GM11168 (cell line): ENCODE results near the gene CLSTN2.

Source experiments
- in situ Hi-C: fragments of 300-500 bp; cut with MboI; formaldehyde crosslinking; loops from one replicate; pipeline ENCODE4 v1.12.0; 2022; ENCODE audit warnings: low sequenced_read_pairs; ENCODE audit not compliant: unreplicated experiment

Gene CLSTN2

DNA sequence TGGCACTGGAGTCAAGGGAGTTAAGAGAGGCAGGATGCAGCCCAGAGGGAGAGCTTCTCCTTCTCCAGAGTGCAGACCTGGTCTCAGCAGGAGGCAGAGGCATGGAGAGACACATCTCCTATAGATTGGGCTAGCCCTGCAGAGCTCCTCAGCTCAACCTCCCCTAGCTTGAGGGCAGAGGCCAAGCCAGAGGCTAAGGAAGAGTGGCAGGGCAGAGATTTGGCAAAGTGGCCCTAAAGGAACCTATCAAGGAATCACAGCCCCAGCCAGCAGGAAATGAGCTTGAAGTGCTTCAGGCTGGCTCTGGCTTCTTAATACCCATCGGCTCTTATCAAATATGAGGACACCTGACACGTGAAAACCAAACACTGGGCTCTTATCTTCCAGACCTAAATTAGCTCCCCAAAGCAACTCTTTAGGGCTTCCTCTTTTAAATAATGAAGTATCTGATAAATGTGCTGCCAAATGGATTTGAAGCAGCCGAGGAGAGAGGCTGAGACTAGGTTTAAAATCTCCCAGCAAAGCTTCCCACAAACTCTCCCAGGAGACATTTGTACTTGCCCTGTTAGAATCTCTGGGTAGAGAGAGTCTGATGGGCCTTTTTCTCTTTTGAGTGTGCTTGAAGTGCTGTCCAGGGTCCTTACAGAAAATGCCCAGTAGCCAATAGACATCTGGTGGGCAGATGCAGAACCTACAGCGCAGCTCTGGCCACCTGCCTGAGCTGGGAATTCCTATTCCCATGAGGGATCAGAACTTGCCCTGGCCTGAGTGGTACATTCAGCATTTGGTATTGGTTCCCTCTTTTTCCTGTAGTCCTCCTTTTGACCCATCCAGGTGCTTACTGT is 271.4 kb downstream of the CLSTN2 start:
- in situ Hi-C loops, result no loop called here

DNA sequence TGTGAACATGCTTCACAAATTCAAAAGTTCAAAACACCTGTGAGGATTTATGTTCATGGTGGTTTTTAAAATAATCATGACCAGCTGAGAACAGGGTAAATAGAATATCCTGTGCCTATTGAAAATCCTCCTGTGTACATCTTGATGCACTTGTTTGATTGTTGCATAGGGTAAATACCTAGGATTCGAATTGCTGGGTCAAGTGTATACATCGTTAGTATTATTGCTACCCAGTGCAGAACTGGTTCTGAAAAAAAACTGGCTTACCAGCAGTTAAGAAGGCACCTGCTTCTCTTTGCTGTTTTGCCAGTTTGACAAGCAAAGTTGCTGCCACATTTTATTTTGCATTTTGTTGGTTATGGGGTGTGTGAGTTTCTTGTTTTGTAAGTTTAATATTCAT is 272.6 kb downstream of the CLSTN2 start:
- in situ Hi-C loops, result no loop called here

DNA sequence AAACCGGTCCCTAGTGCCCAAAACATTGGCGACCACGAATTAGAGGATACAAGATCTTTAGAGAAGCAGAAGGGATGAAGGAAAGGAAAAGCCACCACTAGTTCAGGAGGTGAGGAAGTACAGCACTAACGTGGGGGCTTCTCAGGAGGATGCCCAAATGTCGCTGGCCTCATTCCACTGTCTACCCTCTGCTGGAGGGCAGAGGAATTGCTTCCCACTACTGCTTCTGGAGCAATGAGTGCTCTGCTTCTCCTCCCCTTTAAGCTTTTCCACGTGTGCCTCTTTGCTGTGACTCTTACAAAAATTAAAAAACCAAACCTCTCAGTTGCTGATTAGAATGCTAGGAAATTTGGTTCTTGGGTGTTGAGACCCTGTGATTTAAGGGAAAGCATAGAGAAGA is 281.3 kb downstream of the CLSTN2 start:
- in situ Hi-C loops, result no loop called here

DNA sequence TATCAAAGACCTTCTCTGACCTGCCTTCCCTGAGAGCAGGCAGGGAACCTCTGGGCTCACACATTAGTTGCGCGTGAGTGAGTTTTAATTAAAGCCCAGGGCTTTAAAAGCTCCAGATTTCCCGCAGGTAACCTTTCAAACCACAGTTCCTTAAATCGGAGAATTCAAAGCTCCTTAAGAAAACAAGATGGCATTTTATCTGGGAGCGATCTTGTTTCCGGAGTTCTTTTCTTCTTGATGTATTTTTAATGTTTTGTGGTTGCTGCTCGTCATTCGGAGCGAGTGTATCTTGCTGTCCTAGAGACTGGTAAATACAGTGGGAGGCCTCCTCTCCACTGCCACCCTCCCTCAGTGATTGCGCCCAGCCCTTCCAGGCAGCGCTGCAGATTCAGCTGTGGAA is 284.3 kb downstream of the CLSTN2 start:
- in situ Hi-C loops, result no loop called here

DNA sequence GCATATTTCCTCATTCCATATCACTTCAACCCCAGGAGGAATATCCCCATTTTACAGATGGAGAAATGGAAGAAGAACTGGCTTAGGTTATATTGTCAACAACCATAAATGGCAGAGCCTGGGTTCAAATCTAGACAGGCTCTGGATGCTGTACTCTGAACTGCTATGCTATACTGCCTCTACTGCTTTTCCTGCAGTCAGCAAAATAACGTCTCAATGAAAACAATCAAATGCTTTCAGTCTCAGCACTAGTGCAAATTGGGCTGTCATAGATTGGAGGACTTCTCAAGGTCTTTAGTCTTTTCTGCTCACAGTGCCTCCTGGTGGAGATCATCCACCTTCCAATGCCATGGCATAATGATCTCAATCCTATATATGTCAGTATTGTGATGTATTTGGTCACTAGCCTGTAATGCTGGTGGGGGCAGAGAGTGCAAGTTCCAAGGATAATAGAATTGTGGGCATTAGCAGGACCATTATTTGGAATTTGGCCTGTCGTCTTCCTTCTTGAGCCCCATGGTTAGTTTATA is 285.0 kb downstream of the CLSTN2 start:
- in situ Hi-C loops, result loop anchor here (5.0 kb wide), 1 partner anchor 98 kb away; no protein-coding TSS in a partner anchor

DNA sequence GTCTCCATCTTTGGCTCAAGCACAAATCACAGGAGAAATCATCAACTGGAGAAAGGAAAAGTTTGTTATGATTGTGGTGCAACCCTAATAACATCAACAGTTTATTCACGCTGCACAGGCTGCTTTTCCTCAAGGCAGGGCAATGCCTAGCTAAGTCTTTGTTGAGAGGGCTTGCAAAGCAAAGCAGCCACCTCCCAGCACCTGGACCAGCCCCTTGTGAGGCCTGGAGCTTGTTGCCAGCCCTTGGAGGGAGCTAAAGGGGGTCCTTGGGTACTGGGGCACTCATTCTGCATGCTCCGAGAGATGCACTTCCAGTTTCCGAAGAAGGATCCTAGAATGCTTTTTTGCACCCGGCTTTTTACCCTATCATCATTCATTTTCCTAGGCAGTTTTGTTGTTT is 288.2 kb downstream of the CLSTN2 start:
- in situ Hi-C loops, result loop anchor here (5.0 kb wide), 1 partner anchor 101 kb away; no protein-coding TSS in a partner anchor

DNA sequence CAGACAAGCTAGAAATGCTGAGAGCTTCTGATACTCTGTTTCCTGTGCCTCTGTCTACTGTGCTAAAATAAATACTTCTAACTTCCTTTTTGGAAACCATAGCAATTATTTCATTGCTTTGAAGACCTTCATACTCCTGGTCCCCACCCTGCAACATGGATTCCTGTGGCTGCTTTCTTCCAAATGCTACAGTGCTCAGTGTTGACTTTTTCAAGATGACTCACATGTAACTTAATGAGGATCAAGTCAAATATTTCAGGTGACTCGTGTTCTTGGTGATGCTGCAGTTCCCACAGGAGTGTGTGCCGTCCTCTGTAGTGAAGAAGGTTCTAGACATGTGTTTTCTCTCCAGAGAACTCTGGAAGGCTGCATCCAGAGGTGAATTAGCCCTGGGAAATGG is 288.6 kb downstream of the CLSTN2 start:
- in situ Hi-C loops, result loop anchor here (5.0 kb wide), 1 partner anchor 101 kb away; no protein-coding TSS in a partner anchor

DNA sequence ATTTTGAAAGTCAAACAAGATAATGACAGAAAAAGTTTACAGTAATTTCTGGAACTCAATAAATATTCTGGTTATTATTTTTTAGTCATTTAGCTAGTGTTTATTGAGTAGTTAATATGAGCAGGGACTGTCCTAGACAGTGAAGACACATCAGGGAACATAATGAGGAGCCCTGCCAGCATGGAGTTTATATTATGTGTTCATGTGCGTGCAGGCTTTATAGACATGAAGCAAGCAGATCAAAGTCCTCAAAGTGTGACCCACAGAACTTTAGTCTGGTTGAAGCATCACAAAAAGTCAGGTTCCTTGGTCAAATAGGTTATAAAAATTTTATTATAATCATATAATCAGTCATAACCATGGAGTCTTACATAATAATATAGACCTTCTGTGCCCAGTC is 289.3 kb downstream of the CLSTN2 start:
- in situ Hi-C loops, result loop anchor here (5.0 kb wide), 1 partner anchor 102 kb away; no protein-coding TSS in a partner anchor

DNA sequence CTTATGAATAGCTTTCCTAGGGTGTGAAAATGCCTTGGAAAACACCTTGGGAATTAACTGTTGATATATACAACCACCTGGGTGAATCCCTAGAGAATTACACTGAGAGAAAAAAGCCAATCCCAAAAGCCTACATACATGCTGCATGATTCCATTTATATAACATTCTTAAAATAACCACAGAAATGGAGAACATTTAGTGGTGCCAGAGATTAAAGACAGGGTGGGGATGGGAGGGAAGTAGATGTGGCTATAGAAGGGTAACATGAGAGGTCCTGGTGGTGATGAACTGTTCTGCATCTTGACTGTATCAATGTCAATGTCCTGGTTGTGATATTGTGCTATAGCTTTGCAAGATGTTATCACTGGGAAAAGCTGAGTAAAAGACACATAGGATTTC is 291.0 kb downstream of the CLSTN2 start:
- in situ Hi-C loops, result no loop called here

DNA sequence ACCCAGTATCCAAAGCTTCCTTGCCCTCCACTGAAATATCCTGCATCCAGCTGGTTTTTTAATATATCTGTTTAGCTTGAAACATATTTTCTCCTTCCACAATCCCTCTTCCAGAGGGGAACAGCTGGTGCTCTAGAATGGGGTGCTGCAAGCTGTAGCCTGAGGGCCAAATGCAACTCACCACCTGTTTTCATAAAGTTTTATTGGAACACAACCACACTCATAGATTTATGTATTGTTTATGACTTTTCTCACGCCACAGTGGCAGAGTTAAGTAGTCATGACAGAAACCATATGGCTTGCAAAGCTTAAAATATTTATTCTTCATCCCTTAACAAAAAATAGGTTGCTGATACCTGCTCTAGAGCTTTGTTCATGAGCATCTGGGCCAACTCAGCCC is 298.7 kb downstream of the CLSTN2 start:
- in situ Hi-C loops, result no loop called here

DNA sequence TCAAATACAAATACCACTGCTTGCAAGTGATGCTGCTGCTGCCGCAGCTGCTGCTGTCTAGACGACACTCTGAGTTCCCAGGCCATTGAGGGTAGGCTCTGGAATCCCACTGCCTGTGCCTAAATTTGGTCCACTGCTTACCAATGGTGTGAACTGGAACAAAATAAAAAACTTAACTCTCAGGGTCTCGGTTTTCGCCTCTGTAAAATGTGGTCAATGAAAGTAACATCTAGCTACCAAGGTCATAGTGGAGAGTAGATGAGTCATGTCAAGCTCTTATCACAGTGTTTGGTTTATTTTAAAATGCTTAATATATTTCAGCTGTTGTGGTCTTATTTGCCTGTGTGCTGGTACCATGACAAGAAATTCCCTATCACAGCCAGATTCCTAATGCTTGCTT is 299.3 kb downstream of the CLSTN2 start:
- in situ Hi-C loops, result no loop called here

DNA sequence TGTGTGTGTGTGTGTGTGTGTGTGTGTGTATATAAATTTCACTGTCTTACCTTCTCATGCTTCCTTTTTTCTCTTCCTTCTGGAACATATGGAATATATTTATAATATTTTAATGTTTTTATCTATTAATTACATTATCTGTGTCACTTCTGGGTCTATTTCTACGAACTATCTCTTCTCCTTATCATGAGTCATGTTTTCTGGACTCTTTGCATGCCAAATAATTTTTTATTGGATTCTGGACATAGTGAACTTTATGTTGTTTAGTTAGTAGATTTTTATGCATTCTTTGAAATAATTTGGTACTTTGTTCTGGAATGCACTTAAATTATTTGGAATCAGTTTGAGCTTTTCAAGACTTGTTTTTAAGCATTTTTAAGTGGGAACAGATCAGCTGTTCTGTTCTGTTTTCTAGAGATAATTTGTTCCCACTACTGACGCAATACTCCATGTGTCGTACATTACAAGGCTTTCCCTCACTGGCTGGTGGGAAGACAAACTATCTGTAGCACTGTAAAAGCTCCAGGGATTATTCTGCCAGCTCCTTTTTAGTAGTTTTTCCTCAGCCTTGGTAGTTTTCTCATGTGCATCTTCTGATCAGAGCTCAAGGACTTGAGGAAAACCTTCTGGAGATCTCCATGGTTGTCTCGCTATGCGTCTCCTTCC is 302.0 kb downstream of the CLSTN2 start:
- in situ Hi-C loops, result no loop called here

DNA sequence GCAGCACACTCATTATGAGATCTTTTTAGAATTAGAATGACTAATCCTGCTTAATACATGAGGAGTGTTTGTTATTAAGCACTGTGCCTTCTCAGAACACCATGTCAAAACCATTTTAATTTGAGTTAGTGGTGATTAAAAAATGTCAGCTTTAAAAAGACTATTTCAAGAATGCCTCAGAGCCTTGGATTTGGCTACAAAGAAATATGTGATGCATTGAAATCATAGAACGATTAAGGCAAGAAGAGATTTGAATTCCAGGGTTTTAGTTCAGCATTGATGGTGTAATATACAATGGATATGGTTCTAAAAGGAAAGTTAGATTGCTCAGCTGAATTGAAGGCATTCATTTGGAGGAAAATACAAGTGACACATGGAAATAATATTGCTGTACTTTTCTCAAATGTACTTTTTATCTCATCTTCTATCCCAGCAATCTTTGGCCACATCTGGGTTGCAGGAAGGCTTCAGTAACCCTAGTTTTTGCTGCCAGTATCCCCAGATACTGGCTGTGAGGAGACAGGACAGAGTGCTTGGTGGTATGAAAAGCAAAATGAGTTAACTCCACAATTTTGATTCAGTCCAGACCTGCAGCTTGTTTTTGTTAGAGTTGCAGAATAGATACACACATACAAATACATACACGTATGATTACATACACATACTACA is 303.8 kb downstream of the CLSTN2 start:
- in situ Hi-C loops, result no loop called here

DNA sequence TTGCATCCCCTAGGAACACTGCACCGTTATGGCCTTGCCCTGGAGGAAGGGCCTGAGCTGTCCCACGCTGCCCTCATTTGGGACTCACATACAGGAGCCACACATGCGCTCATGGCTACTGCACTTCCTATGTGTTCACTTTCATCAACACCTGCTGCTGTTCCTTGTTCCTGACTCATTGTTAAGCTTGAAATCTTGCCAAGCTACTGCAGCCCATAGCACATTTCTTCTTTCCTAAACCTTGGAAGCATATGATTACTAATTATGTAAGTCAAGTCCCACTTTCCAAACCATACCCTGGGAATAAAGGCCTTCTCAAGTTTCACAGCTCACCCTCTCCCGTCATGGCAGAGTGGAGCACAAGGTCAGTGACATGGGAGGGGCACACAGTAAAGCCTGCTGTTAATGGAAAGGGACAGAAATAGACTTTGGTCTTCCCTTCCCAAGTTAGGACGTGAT is 307.9 kb downstream of the CLSTN2 start:
- in situ Hi-C loops, result no loop called here

DNA sequence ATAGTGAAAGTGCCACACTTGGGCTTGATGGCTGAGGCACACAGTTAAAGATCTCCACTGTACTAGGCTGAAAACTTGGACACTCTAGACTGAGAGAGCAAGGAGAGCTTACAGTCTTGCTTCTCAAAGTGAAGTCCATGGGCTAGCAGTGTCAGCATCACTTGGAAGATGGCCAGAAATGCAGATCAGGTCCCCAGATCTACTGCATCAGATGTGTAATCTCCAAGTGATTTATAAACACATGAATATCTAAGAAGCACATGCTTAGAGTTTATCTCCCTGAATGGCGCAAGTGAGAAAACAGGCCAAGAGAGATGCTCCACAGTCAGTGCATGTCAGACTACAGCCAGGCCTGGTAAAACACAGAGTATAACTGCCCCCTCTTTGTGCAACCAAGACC is 308.6 kb downstream of the CLSTN2 start:
- in situ Hi-C loops, result no loop called here

DNA sequence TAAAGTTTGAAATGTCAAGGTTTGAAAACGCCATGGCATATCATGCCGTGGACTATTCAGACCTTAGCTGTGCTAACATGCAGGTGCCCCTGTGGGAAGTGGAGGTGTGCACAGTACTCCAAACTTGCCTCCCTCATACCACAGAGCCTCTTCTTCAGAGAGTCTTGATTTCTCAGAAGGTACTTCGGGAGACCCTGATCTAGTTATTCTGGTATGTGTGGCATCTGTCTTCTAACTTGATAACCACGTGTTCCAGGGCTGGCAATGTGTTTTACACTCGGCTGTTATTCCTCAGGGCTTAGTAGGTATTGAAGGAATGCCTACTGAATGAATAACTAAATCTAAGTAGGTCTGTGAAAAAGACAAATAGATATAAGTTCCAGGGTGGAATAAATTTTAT is 309.9 kb downstream of the CLSTN2 start:
- in situ Hi-C loops, result no loop called here

DNA sequence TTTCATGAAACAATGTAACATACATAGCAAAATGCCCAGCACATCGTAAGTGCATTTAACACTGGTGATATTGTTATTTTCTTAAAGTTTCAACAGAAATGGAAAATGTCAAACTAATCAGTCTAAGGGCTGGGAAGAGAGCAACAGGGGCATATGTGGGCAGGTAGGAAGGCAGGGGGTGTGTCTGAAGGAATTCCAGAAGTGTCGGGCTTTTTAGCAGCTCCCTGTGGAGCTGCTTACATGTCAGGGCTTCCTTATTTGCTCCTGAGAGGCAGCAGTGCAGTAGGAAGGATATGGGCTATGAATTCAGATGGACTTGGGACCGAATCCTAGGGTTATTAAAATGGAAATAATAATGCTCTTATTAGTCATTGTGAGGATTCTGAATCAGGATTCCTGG is 311.6 kb downstream of the CLSTN2 start:
- in situ Hi-C loops, result no loop called here

DNA sequence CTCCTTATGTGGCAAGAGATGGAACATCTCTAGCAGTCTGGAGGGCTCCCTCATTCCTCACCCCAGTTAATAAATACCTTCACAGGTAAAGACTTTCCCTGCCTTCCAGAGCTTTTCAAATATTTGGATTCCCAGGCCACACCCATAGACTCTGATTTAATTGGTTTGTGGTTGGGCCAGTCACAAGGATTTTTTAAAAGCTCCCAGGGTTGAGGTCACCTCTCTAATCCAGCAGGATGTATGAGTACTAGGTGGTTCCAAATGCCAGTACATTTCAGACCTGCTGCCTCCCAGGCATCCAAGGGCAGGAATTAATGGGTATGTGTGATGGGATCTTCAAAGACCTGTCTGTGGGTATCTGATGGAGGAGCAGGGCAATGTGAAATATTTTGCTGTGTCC is 312.8 kb downstream of the CLSTN2 start:
- in situ Hi-C loops, result no loop called here

DNA sequence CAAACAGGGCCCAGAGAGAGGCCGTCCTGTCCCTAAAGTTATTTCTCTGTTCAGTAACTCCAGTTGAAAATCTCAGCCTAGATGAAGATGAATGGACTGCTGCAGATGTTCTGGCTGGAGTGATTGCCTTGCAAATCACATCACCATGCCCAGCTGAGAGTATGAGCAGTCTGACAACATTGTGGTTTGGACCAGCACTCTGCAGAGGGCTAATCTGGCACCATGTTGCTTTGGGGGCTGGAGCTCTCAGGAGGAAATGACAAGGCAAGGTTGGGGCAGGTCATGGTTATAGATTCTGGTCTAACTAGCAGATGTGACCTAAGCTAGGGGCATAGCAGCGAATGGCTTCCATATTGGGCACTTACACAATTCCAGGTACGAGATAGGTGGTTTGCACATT is 314.2 kb downstream of the CLSTN2 start:
- in situ Hi-C loops, result no loop called here

DNA sequence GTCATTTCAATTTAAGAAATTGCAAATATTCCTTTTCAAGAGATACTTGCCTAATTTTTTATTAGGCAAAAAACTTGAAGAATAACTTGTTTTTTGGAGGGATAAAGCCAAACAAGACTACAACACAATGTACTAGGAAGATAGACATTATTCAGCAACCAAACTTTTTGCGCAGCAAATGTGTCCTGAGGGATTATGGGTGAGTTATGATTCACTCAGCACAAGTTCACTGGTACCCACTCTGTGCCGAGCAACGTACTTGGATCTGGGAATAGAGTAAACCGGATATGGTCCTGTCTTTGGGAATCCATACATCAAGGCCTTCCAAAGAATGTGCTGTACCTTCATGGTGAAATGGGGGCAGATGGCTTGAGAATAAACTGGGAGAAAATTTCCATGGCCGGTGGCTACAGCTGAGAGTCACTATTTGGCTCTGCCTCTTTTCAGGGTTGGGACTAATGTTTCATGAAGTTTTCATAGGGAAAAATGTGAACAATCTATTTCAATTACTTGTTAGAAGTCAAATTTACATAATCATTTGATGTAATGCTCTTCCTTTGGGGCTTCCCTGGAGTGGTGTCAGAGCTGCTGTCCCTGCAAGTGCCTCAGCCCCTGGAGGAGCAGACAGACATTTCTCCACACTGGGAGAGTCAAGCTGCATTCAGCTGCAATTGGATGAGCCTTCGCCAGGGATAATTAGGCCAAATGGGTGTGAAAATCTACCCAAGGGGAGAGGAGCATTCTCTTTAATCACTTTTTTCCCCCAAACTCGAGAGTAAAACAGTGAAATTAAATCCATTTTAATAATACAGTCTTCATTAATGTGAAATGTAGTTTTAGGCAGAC is 315.2 kb downstream of the CLSTN2 start:
- in situ Hi-C loops, result no loop called here
